HEK293T (cell line): ENCODE measurements around the gene DNPEP.

Experiments
- BHLHE40 ChIP-seq: fragments of 450-650 bp; IDR thresholded peaks from 2 replicates; pipeline ENCODE4 v1.6.1; 2016; ENCODE audit warnings: mild to moderate bottlenecking, moderate library complexity, borderline replicate concordance
- ELF4 ChIP-seq: fragments of 450-650 bp; IDR thresholded peaks from 2 replicates; pipeline ENCODE4 v1.6.1; 2017; ENCODE audit warnings: antibody characterized with exemption
- FOXK2 ChIP-seq: fragments of 450-650 bp; IDR thresholded peaks from 2 replicates; pipeline ENCODE4 v1.6.1; 2016; ENCODE audit warnings: mild to moderate bottlenecking
- FOXM1 ChIP-seq: fragments of 450-650 bp; IDR thresholded peaks from 2 replicates; pipeline ENCODE4 v1.6.1; 2017; ENCODE audit warnings: mild to moderate bottlenecking, borderline replicate concordance
- HDGF ChIP-seq: fragments of 450-650 bp; IDR thresholded peaks from 2 replicates; pipeline ENCODE4 v1.6.1; 2017; ENCODE audit warnings: antibody characterized with exemption, borderline replicate concordance
- L3MBTL2 ChIP-seq: fragments of 450-650 bp; conservative IDR thresholded peaks from 2 replicates; pipeline ENCODE4 v1.6.1; 2016; ENCODE audit warnings: mild to moderate bottlenecking
- LEF1 ChIP-seq: fragments of 450-650 bp; IDR thresholded peaks from 2 replicates; pipeline ENCODE4 v1.6.1; 2017; ENCODE audit warnings: mild to moderate bottlenecking, borderline replicate concordance
- NFRKB ChIP-seq: fragments of 450-650 bp; IDR thresholded peaks from 2 replicates; pipeline ENCODE4 v1.6.1; 2016; ENCODE audit warnings: mild to moderate bottlenecking, moderate library complexity
- SP1 ChIP-seq: fragments of 450-650 bp; IDR thresholded peaks from 2 replicates; pipeline ENCODE4 v1.6.1; 2017
- SUZ12 ChIP-seq: fragments of 450-650 bp; IDR thresholded peaks from 2 replicates; pipeline ENCODE4 v1.6.1; 2016; ENCODE audit warnings: mild to moderate bottlenecking
- TARDBP ChIP-seq: fragments of 450-650 bp; IDR thresholded peaks from 2 replicates; pipeline ENCODE4 v1.6.1; 2016
- ZNF384 ChIP-seq: fragments of 450-650 bp; IDR thresholded peaks from 2 replicates; pipeline ENCODE4 v1.6.1; 2016

- no peak for TF ChIP-seq ELF4
- TF ChIP-seq SUZ12: no peak
- no peak for TF ChIP-seq BHLHE40
- TF ChIP-seq LEF1: no peak
- TF ChIP-seq SP1: no peak
- TF ChIP-seq FOXK2: no peak
- TF ChIP-seq ZNF384: no peak
- TF ChIP-seq FOXM1: no peak
- TF ChIP-seq HDGF: no peak
- TF ChIP-seq TARDBP: no peak
- TF ChIP-seq L3MBTL2: no peak
- no peak for TF ChIP-seq NFRKB
Observed at GRCh38 chr2:219398721-219399363, 11.1 kb upstream of the DNPEP start.
